ENCODE measurements around the gene KLHL29.

Gene KLHL29

GRCh38 chr2:23550553-23550952 lies 165.6 kb downstream of the KLHL29 start:
- Histone ChIP-seq H3K79me2 (ENCODE audit: insufficient read depth, low read length) (no peaks in the 10 kb centered on the region), H3K27me3 (ENCODE audit: insufficient read depth, low read length, poor library complexity) (no peaks in the 10 kb centered on the region), H3K9me3 (ENCODE audit: insufficient read depth, low read length, severe bottlenecking) (no peaks in the 10 kb centered on the region), H3K4me3 (ENCODE audit: low read depth in 1 of 2, low read length in 2 of 2) (no peak overlapping the region), H3K4me1 (ENCODE audit: insufficient read depth, low read length) (no peaks in the 10 kb centered on the region), H3K4me2 (ENCODE audit: insufficient read depth, low read length) (no peak overlapping the region), H4K20me1 (ENCODE audit: insufficient read depth, low read length) (peaks cover 31% of the 10 kb centered on the region), H2AFZ (ENCODE audit: low read depth, low read length) (no peak overlapping the region), H3K36me3 (ENCODE audit: insufficient read depth, low read length) (no peaks in the 10 kb centered on the region), H3K9ac (ENCODE audit: low read depth, low read length) (no peak overlapping the region), H3K27ac (ENCODE audit: low read length) (no peak overlapping the region)
- TF ChIP-seq CTCF (IDR thresholded peaks at IDR 0.05; ENCODE audit: borderline replicate concordance, extremely low read depth, low read length, poor library complexity, severe bottlenecking) (no peak), EZH2 (IDR thresholded peaks at IDR 0.05; ENCODE audit: borderline replicate concordance, low read depth, low read length, severe bottlenecking) (no peak)
- ATAC-seq (ENCODE audit: insufficient read depth, low read depth) (no peak), DNase-seq (no peak)

- H3K4me1 ChIP-seq (ENCODE audit: insufficient read depth, low read length) = no peaks in the 10 kb centered on the region
- H3K4me3 ChIP-seq (ENCODE audit: low read depth in 1 of 2, low read length in 2 of 2) = no peak overlapping the region
- peaks cover 19% of the 10 kb centered on the region for H4K20me1 ChIP-seq (ENCODE audit: insufficient read depth, low read length)
- no peaks in the 10 kb centered on the region for H3K36me3 ChIP-seq (ENCODE audit: insufficient read depth, low read length)
- no peak overlapping the region for H3K4me2 ChIP-seq (ENCODE audit: insufficient read depth, low read length)
- H3K79me2 ChIP-seq (ENCODE audit: insufficient read depth, low read length) = no peaks in the 10 kb centered on the region
- DNase-seq (no peak), ATAC-seq (ENCODE audit: insufficient read depth, low read depth) (no peak)
- no peaks in the 10 kb centered on the region for H3K27me3 ChIP-seq (ENCODE audit: insufficient read depth, low read length, poor library complexity)
- H3K27ac ChIP-seq (ENCODE audit: low read length) = no peak overlapping the region
- H3K9me3 ChIP-seq (ENCODE audit: insufficient read depth, low read length, severe bottlenecking) = no peaks in the 10 kb centered on the region
- TF ChIP-seq EZH2 (IDR thresholded peaks at IDR 0.05; ENCODE audit: borderline replicate concordance, low read depth, low read length, severe bottlenecking) (no peak), CTCF (IDR thresholded peaks at IDR 0.05; ENCODE audit: borderline replicate concordance, extremely low read depth, low read length, poor library complexity, severe bottlenecking) (no peak)
- H3K9ac ChIP-seq (ENCODE audit: low read depth, low read length) = no peak overlapping the region
- no peak overlapping the region for H2AFZ ChIP-seq (ENCODE audit: low read depth, low read length)
These were observed 166.9 kb downstream of the KLHL29 start for GRCh38 chr2:23551875-23552274.

GRCh38 chr2:23553561-23553960 lies 168.6 kb downstream of the KLHL29 start:
- Histone ChIP-seq H3K79me2 (ENCODE audit: insufficient read depth, low read length) (no peaks in the 10 kb centered on the region), H3K36me3 (ENCODE audit: insufficient read depth, low read length) (no peaks in the 10 kb centered on the region), H3K27ac (ENCODE audit: low read length) (no peak overlapping the region), H3K9me3 (ENCODE audit: insufficient read depth, low read length, severe bottlenecking) (no peaks in the 10 kb centered on the region), H3K4me3 (ENCODE audit: low read depth in 1 of 2, low read length in 2 of 2) (no peak overlapping the region), H3K27me3 (ENCODE audit: insufficient read depth, low read length, poor library complexity) (no peaks in the 10 kb centered on the region), H4K20me1 (ENCODE audit: insufficient read depth, low read length) (peaks cover 17% of the 10 kb centered on the region; the same call in 1 of the 2 replicates), H3K4me2 (ENCODE audit: insufficient read depth, low read length) (no peak overlapping the region), H3K9ac (ENCODE audit: low read depth, low read length) (no peak overlapping the region), H2AFZ (ENCODE audit: low read depth, low read length) (no peak overlapping the region), H3K4me1 (ENCODE audit: insufficient read depth, low read length) (no peaks in the 10 kb centered on the region)
- no peak for ATAC-seq (ENCODE audit: insufficient read depth, low read depth)
- TF ChIP-seq EZH2 (IDR thresholded peaks at IDR 0.05; ENCODE audit: borderline replicate concordance, low read depth, low read length, severe bottlenecking) (no peak), CTCF (IDR thresholded peaks at IDR 0.05; ENCODE audit: borderline replicate concordance, extremely low read depth, low read length, poor library complexity, severe bottlenecking) (no peak)
- no peak for DNase-seq

Data from DND-41 (cell line).